ENCODE results near the gene CDK4. TPM values are rescaled to one million over a fixed set of nuclear protein-coding genes. Genes with fewer than 3 reads are reported as not detected.
"Not testable (repeated sequence)": the region's sequence is repeated elsewhere in the genome, so short reads cannot be mapped to it uniquely, and the experiment has no call there.

CDK4 gene
- total RNA-seq, 1 experiment from 2014 or later: 4,723 TPM

DNA sequence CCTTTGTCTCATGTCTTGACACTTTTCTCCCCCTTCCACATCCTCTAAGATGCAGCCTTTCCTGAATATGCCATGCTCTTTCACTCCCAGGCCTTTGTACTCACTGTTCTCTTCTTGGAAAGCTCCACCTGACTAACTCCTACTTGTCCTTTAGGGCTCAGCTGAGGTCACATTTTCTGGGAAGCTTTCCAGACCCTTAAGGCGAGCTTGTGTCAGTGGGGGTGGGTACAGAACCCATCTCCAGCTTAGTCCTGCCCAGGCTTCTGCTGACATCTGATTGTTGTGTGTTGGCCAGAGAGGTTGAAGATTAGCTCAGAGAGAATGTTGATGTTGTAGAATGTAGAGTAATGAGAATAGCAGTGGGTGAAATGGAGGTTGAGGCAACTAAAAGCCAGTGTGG, 27.6 kb upstream of the CDK4 start:
- peak; percentile 68 to 83 for DNase-seq (ENCODE audit: low read depth in 1 of 2, low spot score in 2 of 2)
- no peak overlapping the region for H3K27ac ChIP-seq
- H3K4me3 ChIP-seq: no peak overlapping the region
- peaks cover 16% of the 10 kb centered on the region for H3K4me1 ChIP-seq (replicated peaks)
- no peaks in the 10 kb centered on the region for H3K27me3 ChIP-seq (replicated peaks)
- peaks cover 67% of the 10 kb centered on the region for H3K36me3 ChIP-seq
- H3K9me3 ChIP-seq (replicated peaks): no peaks in the 10 kb centered on the region

GRCh38 chr12:57777911-57778310, 25.8 kb upstream of the CDK4 start:
- peak in 1 of 2 experiments; percentile 64 for DNase-seq (ENCODE audit: low read depth in 1 of 2, low spot score in 2 of 2)
- no peaks in the 10 kb centered on the region for H3K27me3 ChIP-seq (replicated peaks)
- H3K36me3 ChIP-seq: peaks cover 66% of the 10 kb centered on the region
- H3K9me3 ChIP-seq (replicated peaks): no peaks in the 10 kb centered on the region
- peaks cover 14% of the 10 kb centered on the region for H3K4me1 ChIP-seq (replicated peaks)
- H3K4me3 ChIP-seq: no peak overlapping the region
- H3K27ac ChIP-seq: no peak overlapping the region

DNA sequence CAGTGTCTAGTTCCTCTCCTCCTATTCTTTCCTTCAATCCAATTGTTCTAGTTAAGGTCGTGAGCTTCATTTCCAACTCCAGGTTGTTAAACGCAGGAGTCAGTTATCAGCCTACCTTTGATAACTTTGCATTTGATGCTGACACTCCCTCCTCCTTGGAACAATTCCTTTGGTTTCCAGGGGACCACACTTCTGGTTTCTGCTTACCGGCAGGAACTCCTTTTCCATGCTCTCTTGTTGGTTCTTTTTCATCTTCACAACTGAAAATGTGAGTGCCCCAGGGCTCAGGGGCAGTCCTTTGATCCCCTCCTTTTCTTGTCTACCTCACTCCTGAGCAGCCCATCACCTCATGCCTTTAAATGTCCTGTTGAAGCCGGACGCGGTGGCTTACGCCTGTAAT, 25.3 kb upstream of the CDK4 start:
- no peak overlapping the region for H3K4me3 ChIP-seq
- no peaks in the 10 kb centered on the region for H3K27me3 ChIP-seq (replicated peaks)

GRCh38 chr12:57776247-57776587, 24.1 kb upstream of the CDK4 start:
- no peaks in the 10 kb centered on the region for H3K27me3 ChIP-seq (replicated peaks)
- H3K36me3 ChIP-seq: peaks cover 57% of the 10 kb centered on the region
- no peak overlapping the region for H3K4me3 ChIP-seq
- H3K27ac ChIP-seq: no peak overlapping the region
- H3K9me3 ChIP-seq (replicated peaks): no peaks in the 10 kb centered on the region
- H3K4me1 ChIP-seq (replicated peaks): peaks cover 19% of the 10 kb centered on the region
- DNase-seq (ENCODE audit: low read depth in 1 of 2, low spot score in 2 of 2): peak; percentile 71 to 79

More for the DNA sequence above, 25.3 kb upstream of the CDK4 start:
- no peaks in the 10 kb centered on the region for H3K9me3 ChIP-seq (replicated peaks)
- peaks cover 17% of the 10 kb centered on the region for H3K4me1 ChIP-seq (replicated peaks)
- H3K36me3 ChIP-seq: peaks cover 67% of the 10 kb centered on the region
- no peak overlapping the region for H3K27ac ChIP-seq
- DNase-seq (ENCODE audit: low read depth in 1 of 2, low spot score in 2 of 2): peak; percentile 64 to 82

DNA sequence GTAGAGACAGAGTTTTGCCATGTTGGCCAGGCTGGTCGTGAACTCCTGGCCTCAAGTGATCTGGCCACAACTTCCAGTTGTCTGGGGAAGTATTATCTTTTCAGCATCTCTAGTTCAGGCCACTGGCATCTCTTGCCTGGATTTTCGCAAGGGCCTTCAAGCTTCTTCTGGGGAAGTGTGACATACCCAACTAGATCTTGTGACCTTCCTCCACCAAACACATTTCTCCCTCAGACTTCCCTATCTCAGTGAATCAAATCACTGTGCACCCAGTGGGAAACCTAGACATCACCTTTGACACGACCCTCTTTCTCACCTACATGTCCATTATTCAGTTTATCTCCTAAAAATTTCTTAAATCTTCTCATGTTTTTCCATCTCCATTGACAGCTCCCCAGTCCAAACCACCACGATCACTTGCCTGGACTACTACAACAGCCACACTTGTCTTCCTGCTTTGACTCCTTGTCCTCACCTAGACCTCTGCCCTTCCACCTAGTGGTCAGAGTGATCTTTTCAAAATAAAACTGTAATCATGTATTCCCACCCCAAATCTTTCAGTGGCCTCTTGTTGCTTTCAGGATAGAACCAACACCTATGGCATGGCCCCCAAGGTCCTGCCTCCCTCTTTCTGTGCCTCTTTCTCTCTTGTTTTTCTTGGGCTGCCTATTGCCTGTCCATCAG, 23.6 kb upstream of the CDK4 start:
- Histone ChIP-seq H3K4me1 (replicated peaks) (peaks cover 24% of the 10 kb centered on the region), H3K27me3 (replicated peaks) (no peaks in the 10 kb centered on the region), H3K27ac (no peak overlapping the region), H3K36me3 (peaks cover 60% of the 10 kb centered on the region), H3K9me3 (replicated peaks) (no peaks in the 10 kb centered on the region), H3K4me3 (no peak overlapping the region)
- DNase-seq (ENCODE audit: low read depth in 1 of 2, low spot score in 2 of 2): peak; percentile 71 to 79

- no peak overlapping the region for H3K27ac ChIP-seq
These were observed 22.9 kb upstream of the CDK4 start for GRCh38 chr12:57775044-57775443.

GRCh38 chr12:57774634-57775033, 22.5 kb upstream of the CDK4 start:
- H3K27me3 ChIP-seq (replicated peaks); H3K4me3 ChIP-seq; DNase-seq (ENCODE audit: low read depth in 1 of 2, low spot score in 2 of 2); H3K27ac ChIP-seq; H3K9me3 ChIP-seq (replicated peaks): not testable (repeated sequence)
- peaks cover 25% of the 10 kb centered on the region for H3K4me1 ChIP-seq (replicated peaks)
- peaks cover 60% of the 10 kb centered on the region for H3K36me3 ChIP-seq

More at GRCh38 chr12:57775044-57775443, 22.9 kb upstream of the CDK4 start:
- Histone ChIP-seq H3K4me3 (no peak overlapping the region), H3K36me3 (peaks cover 60% of the 10 kb centered on the region), H3K9me3 (replicated peaks) (no peaks in the 10 kb centered on the region), H3K4me1 (replicated peaks) (peaks cover 25% of the 10 kb centered on the region), H3K27me3 (replicated peaks) (no peaks in the 10 kb centered on the region)
- DNase-seq (ENCODE audit: low read depth in 1 of 2, low spot score in 2 of 2): peak; percentile 65 to 80

GRCh38 chr12:57772429-57773322, 20.6 kb upstream of the CDK4 start, which contains the start of gene EEF1AKMT3:
Gene EEF1AKMT3, plus strand, starts transcription at chr12:57772614. Its CDS starts 111 bp downstream, at chr12:57772725.
- peaks cover 74% of the 10 kb centered on the region for H3K36me3 ChIP-seq
- no peaks in the 10 kb centered on the region for H3K27me3 ChIP-seq (replicated peaks)
- H3K4me3 ChIP-seq: peak within 1 kb of the TSS; percentile 57
- no peaks in the 10 kb centered on the region for H3K9me3 ChIP-seq (replicated peaks)
- peaks cover 25% of the 10 kb centered on the region for H3K4me1 ChIP-seq (replicated peaks)
- peak within 1 kb of the TSS; percentile 83 for H3K27ac ChIP-seq
- DNase-seq (ENCODE audit: low read depth in 1 of 2, low spot score in 2 of 2): no peak

- H3K4me3 ChIP-seq: peak within 1 kb of the TSS; percentile 57
- peaks cover 7% of the 10 kb centered on the region for H3K27me3 ChIP-seq (replicated peaks)
- H3K9me3 ChIP-seq (replicated peaks): no peaks in the 10 kb centered on the region
- peaks cover 29% of the 10 kb centered on the region for H3K4me1 ChIP-seq (replicated peaks)
- H3K36me3 ChIP-seq: peaks cover 73% of the 10 kb centered on the region
- DNase-seq (ENCODE audit: low read depth in 1 of 2, low spot score in 2 of 2): peak in 1 of 2 experiments; percentile 100
- H3K27ac ChIP-seq: peak within 1 kb of the TSS; percentile 83
These were observed 19.8 kb upstream of the CDK4 start, which contains the start of gene METTL1 for GRCh38 chr12:57771873-57772428. Gene METTL1, minus strand, starts transcription at chr12:57772105. Its CDS starts 22 bp downstream, at chr12:57772083.

GRCh38 chr12:57771236-57771872, 19.2 kb upstream of the CDK4 start:
- Histone ChIP-seq H3K27me3 (replicated peaks) (peaks cover 13% of the 10 kb centered on the region), H3K4me1 (replicated peaks) (peaks cover 35% of the 10 kb centered on the region), H3K36me3 (peaks cover 75% of the 10 kb centered on the region), H3K27ac (peak overlapping the region; percentile 83), H3K9me3 (replicated peaks) (peaks cover 4% of the 10 kb centered on the region), H3K4me3 (peak overlapping the region; percentile 57)
- DNase-seq (ENCODE audit: low read depth in 1 of 2, low spot score in 2 of 2): no peak

DNA sequence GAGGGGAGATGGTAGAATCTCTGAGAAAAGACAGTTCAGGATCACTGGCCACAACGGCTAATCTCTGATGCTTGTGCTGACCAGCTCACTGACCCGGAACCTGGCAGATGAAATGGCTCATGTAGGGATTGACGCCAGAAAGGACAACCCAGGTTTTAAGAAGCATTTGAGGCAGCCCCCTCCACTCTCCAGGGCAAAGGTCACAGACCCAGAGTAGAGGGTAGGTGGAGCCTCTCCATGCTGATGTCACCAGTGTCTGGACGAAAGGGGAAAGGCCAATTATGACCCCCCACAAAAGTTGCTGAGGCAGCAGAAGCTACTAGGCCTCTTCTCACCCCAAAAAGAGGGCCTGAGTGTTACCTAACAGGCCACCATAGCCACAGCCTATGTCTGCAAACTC, 18.6 kb upstream of the CDK4 start:
- Histone ChIP-seq H3K4me1 (replicated peaks) (peaks cover 41% of the 10 kb centered on the region), H3K4me3 (peak overlapping the region; percentile 57), H3K27ac (peak overlapping the region; percentile 83; the same call in 1 of the 2 replicates), H3K36me3 (peaks cover 75% of the 10 kb centered on the region), H3K27me3 (replicated peaks) (peaks cover 19% of the 10 kb centered on the region), H3K9me3 (replicated peaks) (peaks cover 10% of the 10 kb centered on the region)
- no peak for DNase-seq (ENCODE audit: low read depth in 1 of 2, low spot score in 2 of 2)

- H3K27me3 ChIP-seq (replicated peaks): peaks cover 31% of the 10 kb centered on the region
- peaks cover 21% of the 10 kb centered on the region for H3K9me3 ChIP-seq (replicated peaks)
- H3K4me3 ChIP-seq: no peak overlapping the region
- peaks cover 80% of the 10 kb centered on the region for H3K36me3 ChIP-seq
- H3K27ac ChIP-seq: no peak overlapping the region
- H3K4me1 ChIP-seq (replicated peaks): peaks cover 52% of the 10 kb centered on the region
- DNase-seq (ENCODE audit: low read depth in 1 of 2, low spot score in 2 of 2): no peak
These were observed 17.5 kb upstream of the CDK4 start for GRCh38 chr12:57769594-57769993.

DNA sequence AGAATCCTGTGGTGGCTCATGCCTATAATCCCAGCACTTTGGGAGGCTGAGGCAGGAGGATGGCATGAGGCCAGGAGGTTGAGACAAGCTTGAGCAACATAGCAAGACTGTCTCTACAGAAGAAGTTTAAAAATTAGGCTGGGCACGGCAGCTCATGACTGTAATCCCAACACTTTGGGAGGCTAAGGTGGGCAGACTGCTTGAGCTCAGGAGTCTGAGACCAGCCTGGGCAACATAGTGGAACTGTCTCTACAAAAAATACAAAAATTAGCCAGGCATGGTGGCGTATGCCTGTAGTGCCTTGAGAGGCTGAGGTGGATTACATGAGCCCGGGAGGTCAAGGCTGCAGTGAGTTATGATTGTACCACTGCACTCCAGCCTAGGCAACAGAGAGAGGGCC, 15.8 kb upstream of the CDK4 start:
- Histone ChIP-seq H3K27ac (no peak overlapping the region), H3K9me3 (replicated peaks) (peaks cover 25% of the 10 kb centered on the region), H3K27me3 (replicated peaks) (peaks cover 48% of the 10 kb centered on the region), H3K36me3 (peaks cover 68% of the 10 kb centered on the region), H3K4me3 (no peak overlapping the region), H3K4me1 (replicated peaks) (peaks cover 48% of the 10 kb centered on the region)
- DNase-seq (ENCODE audit: low read depth in 1 of 2, low spot score in 2 of 2): no peak
